IMR-90 (cell line): Measurements from ENCODE around the gene TAS2R30. TPM values are rescaled to one million over a fixed set of nuclear protein-coding genes. Genes with fewer than 3 reads are reported as not detected.

Experiments
- ATAC-seq: fragments of 200-7000 bp; cut with Tn5 transposase; 2 replicates; pipeline ENCODE4 v1.9.1; 2020; ENCODE audit warnings: low read depth, mild to moderate bottlenecking, moderate library complexity
- BruUV-seq: library from RNA; stranded (reverse); fragments of 400-500 nt; replicated peaks from 2 replicates; lab custom pipeline; 2021; lab: Mats Ljungman, UMichigan
- CTCF ChIA-PET: fragments of 300-600 bp; formaldehyde crosslinking; extraction: SDS; loops from one replicate; lab custom pipeline; 2021; ENCODE audit warnings: antibody characterized with exemption; lab: Yijun Ruan, JAX
- POLR2A ChIA-PET: fragments of 300-600 bp; sonication (Branson Sonifier 250); formaldehyde crosslinking; loops from one replicate; lab custom pipeline; 2022; ENCODE audit warnings: antibody characterized with exemption; ENCODE audit not compliant: unreplicated experiment; lab: Charles Lee
- DNase-seq: peaks from one replicate; pipeline ENCODE4 v3.0.0; 2013
- H2AFZ ChIP-seq: replicated peaks from 2 replicates; pipeline ENCODE3; 2013; ENCODE audit warnings: low read length, mild to moderate bottlenecking; ENCODE audit not compliant: poor library complexity
- H2AK5ac ChIP-seq: 2 replicates; pipeline ENCODE4 v1.6.1; 2013; ENCODE audit warnings: low read depth, low read length, inconsistent platforms
- H2AK9ac ChIP-seq: replicated peaks from 2 replicates; pipeline ENCODE3; 2013; ENCODE audit warnings: mild to moderate bottlenecking, low read depth, low read length, moderate library complexity; ENCODE audit not compliant: poor library complexity
- H2BK120ac ChIP-seq: 2 replicates; pipeline ENCODE4 v1.6.1; 2013; ENCODE audit warnings: low read depth, low read length, inconsistent platforms
- H2BK15ac ChIP-seq: 3 replicates; pipeline ENCODE4 v1.6.1; 2013; ENCODE audit warnings: low read depth, low read length, inconsistent platforms
- H2BK20ac ChIP-seq: 2 replicates; pipeline ENCODE4 v1.6.1; 2013; ENCODE audit warnings: low read depth, mild to moderate bottlenecking, inconsistent platforms, low read length, moderate library complexity
- H2BK5ac ChIP-seq: 2 replicates; pipeline ENCODE4 v1.6.1; 2013; ENCODE audit warnings: mild to moderate bottlenecking, low read depth, low read length, inconsistent platforms; ENCODE audit not compliant: poor library complexity, severe bottlenecking
- H3K14ac ChIP-seq: replicated peaks from 2 replicates; pipeline ENCODE4 v1.6.1; 2013; ENCODE audit warnings: low read depth, low read length, inconsistent platforms
- H3K18ac ChIP-seq: 2 replicates; pipeline ENCODE4 v1.6.1; 2013; ENCODE audit warnings: low read depth, low read length, control low read depth
- H3K23ac ChIP-seq: 2 replicates; pipeline ENCODE4 v1.6.1; 2013; ENCODE audit warnings: low read depth, low read length, inconsistent platforms
- H3K27ac ChIP-seq: 2 replicates; pipeline ENCODE4 v1.5.1; 2013; ENCODE audit warnings: mild to moderate bottlenecking, control low read depth, low read length; ENCODE audit not compliant: insufficient read depth
- H3K27me3 ChIP-seq: 2 replicates; pipeline ENCODE4 v1.6.1; 2013; ENCODE audit warnings: low read length; ENCODE audit not compliant: control insufficient read depth, insufficient read depth
- H3K36me3 ChIP-seq: 2 replicates; pipeline ENCODE4 v1.6.1; 2013; ENCODE audit warnings: low read length, mixed read lengths; ENCODE audit not compliant: control insufficient read depth, insufficient read depth
- H3K4ac ChIP-seq: 2 replicates; pipeline ENCODE4 v1.6.1; 2013; ENCODE audit warnings: low read depth, low read length, inconsistent platforms
- H3K4me1 ChIP-seq: 2 replicates; pipeline ENCODE4 v1.6.1; 2013; ENCODE audit warnings: low read length, mixed read lengths; ENCODE audit not compliant: control insufficient read depth, insufficient read depth
- H3K4me2 ChIP-seq: 2 replicates; pipeline ENCODE4 v1.6.1; 2013; ENCODE audit warnings: low read depth, mild to moderate bottlenecking, control low read depth, low read length, moderate library complexity
- H3K4me3 ChIP-seq: 2 replicates; pipeline ENCODE4 v1.5.1; 2013; ENCODE audit warnings: low read depth, mild to moderate bottlenecking, control low read depth, low read length, moderate library complexity; ENCODE audit not compliant: insufficient read depth
- H3K56ac ChIP-seq: 2 replicates; pipeline ENCODE4 v1.6.1; 2013; ENCODE audit warnings: low read length, inconsistent platforms; ENCODE audit not compliant: insufficient read depth; ENCODE audit errors: extremely low read depth
- H3K79me1 ChIP-seq, 2 experiments: 2 replicates each; pipeline ENCODE4 v1.6.1; 2013; ENCODE audit warnings: low read length in 2 of 2, inconsistent platforms in 1 of 2, low read depth in 1 of 2
- H3K9ac ChIP-seq: 2 replicates; pipeline ENCODE4 v1.6.1; 2013; ENCODE audit warnings: low read depth, low read length, control low read depth
- H3K9me1 ChIP-seq: 2 replicates; pipeline ENCODE4 v1.6.1; 2013; ENCODE audit warnings: low read length, inconsistent platforms; ENCODE audit not compliant: insufficient read depth
- H3K9me3 ChIP-seq: 2 replicates; pipeline ENCODE4 v1.6.1; 2013; ENCODE audit warnings: low read length; ENCODE audit not compliant: control insufficient read depth, insufficient read depth
- H4K20me1 ChIP-seq: 2 replicates; pipeline ENCODE4 v1.6.1; 2013; ENCODE audit warnings: low read length, inconsistent platforms; ENCODE audit not compliant: insufficient read depth
- H4K5ac ChIP-seq: 2 replicates; pipeline ENCODE4 v1.6.1; 2013; ENCODE audit warnings: mild to moderate bottlenecking, low read depth, low read length, control low read depth
- H4K8ac ChIP-seq, 2 experiments: 2 replicates each; pipeline ENCODE4 v1.6.1; 2013; ENCODE audit warnings: low read depth in 2 of 2, low read length in 2 of 2, control low read depth in 1 of 2, inconsistent platforms in 1 of 2
- H4K91ac ChIP-seq: 2 replicates; pipeline ENCODE4 v1.6.1; 2013; ENCODE audit warnings: low read depth, low read length, inconsistent platforms; ENCODE audit not compliant: insufficient read depth
- BHLHE40 ChIP-seq: fragments of 150-350 bp; IDR thresholded peaks from 2 replicates; pipeline ENCODE4 v1.6.1; 2016; ENCODE audit warnings: mild to moderate bottlenecking, low read depth, low read length
- CEBPB ChIP-seq: IDR thresholded peaks from 2 replicates; pipeline ENCODE4 v1.6.1; 2012; ENCODE audit warnings: low read depth, low read length, improper control_type of control experiment
- CHD1 ChIP-seq: IDR thresholded peaks from 2 replicates; pipeline ENCODE4 v1.6.1; 2012; ENCODE audit warnings: low read depth, low read length, improper control_type of control experiment
- CTCF ChIP-seq: conservative IDR thresholded peaks from 2 replicates; pipeline ENCODE4 v1.5.1; 2012; ENCODE audit warnings: mild to moderate bottlenecking, low read depth, low read length, improper control_type of control experiment
- ELK1 ChIP-seq: fragments of 150-350 bp; IDR thresholded peaks from 2 replicates; pipeline ENCODE4 v1.6.1; 2016; ENCODE audit warnings: low read depth, mild to moderate bottlenecking, low read length, moderate library complexity, borderline replicate concordance
- MAFK ChIP-seq: IDR thresholded peaks from 2 replicates; pipeline ENCODE4 v1.6.1; 2012; ENCODE audit warnings: low read depth, low read length, improper control_type of control experiment
- MAZ ChIP-seq: IDR thresholded peaks from 2 replicates; pipeline ENCODE4 v1.6.1; 2012; ENCODE audit warnings: low read depth, mild to moderate bottlenecking, low read length, improper control_type of control experiment, moderate library complexity, borderline replicate concordance
- MXI1 ChIP-seq: IDR thresholded peaks from 2 replicates; pipeline ENCODE4 v1.6.1; 2012; ENCODE audit warnings: low read depth, mild to moderate bottlenecking, low read length, moderate library complexity, borderline replicate concordance
- NFE2L2 ChIP-seq: fragments of 150-350 bp; IDR thresholded peaks from 2 replicates; pipeline ENCODE4 v1.6.1; 2016; ENCODE audit warnings: low read depth, mild to moderate bottlenecking, low read length
- POLR2A ChIP-seq: IDR thresholded peaks from 2 replicates; pipeline ENCODE4 v1.6.1; 2012; ENCODE audit warnings: mild to moderate bottlenecking, low read depth, low read length
- RAD21 ChIP-seq: IDR thresholded peaks from 2 replicates; pipeline ENCODE4 v1.6.1; 2012; ENCODE audit warnings: low read length, improper control_type of control experiment
- RCOR1 ChIP-seq: IDR thresholded peaks from 2 replicates; pipeline ENCODE4 v1.6.1; 2012; ENCODE audit warnings: mild to moderate bottlenecking, low read length, improper control_type of control experiment; ENCODE audit not compliant: insufficient replicate concordance
- RFX5 ChIP-seq: IDR thresholded peaks from 2 replicates; pipeline ENCODE4 v1.8.0; 2012; ENCODE audit warnings: low read depth, mild to moderate bottlenecking, low read length, moderate library complexity
- SMC3 ChIP-seq: fragments of 150-350 bp; IDR thresholded peaks from 2 replicates; pipeline ENCODE4 v1.6.1; 2016; ENCODE audit warnings: low read depth, mild to moderate bottlenecking, antibody characterized with exemption, low read length, moderate library complexity
- USF2 ChIP-seq: fragments of 150-350 bp; IDR thresholded peaks from 2 replicates; pipeline ENCODE4 v1.6.1; 2017; ENCODE audit warnings: mild to moderate bottlenecking, antibody characterized with exemption, low read length, low read depth
- WGBS, 2 experiments: methylation state at CpG; one replicate each; pipeline versions ENCODE4 v1.1.5 to v1.1.7; 2013; ENCODE audit warnings: missing lambda C conversion rate in 2 of 2; ENCODE audit not compliant: insufficient read length in 1 of 2; ENCODE audit errors: extremely low coverage in 2 of 2; 5-methylcytosine and 5-hydroxymethylcytosine counted together
- dilution Hi-C: fragments of 300-500 bp; cut with HindIII; formaldehyde crosslinking; loops from one replicate; pipeline ENCODE4 v1.14.3; 2018; ENCODE audit warnings: low sequenced_read_pairs; ENCODE audit not compliant: unreplicated experiment
- in situ Hi-C: fragments of 300-500 bp; cut with MboI; formaldehyde crosslinking; loops from 3 replicates; pipeline ENCODE4 v1.14.3; 2019; ENCODE audit warnings: low sequenced_read_pairs, inconsistent platforms, mixed read lengths
- intact Hi-C: fragments of 100-400 bp; cut with micrococcal nuclease; formaldehyde crosslinking; loops from 2 replicates; pipeline ENCODE4 v1.10.0; 2022
- polyA plus RNA-seq, 3 experiments: library from polyadenylated mRNA; depleted of rRNA; stranded (reverse); fragments of >200 nt; gene quantifications; 2 replicates each; pipeline ENCODE4 v1.2.3, GENCODE V29; 2012; ENCODE audit warnings: low replicate concordance in 1 of 3
- total RNA-seq: library from RNA; depleted of rRNA; stranded (reverse); fragments of >200 nt; gene quantifications from 2 replicates; pipeline ENCODE4 v1.2.3, GENCODE V29; 2012

Gene TAS2R30
- total and polyA plus RNA-seq, 2 of the 4 experiments (the other 2 are of a cell fraction): 0.03 to 5.0 TPM

DNA sequence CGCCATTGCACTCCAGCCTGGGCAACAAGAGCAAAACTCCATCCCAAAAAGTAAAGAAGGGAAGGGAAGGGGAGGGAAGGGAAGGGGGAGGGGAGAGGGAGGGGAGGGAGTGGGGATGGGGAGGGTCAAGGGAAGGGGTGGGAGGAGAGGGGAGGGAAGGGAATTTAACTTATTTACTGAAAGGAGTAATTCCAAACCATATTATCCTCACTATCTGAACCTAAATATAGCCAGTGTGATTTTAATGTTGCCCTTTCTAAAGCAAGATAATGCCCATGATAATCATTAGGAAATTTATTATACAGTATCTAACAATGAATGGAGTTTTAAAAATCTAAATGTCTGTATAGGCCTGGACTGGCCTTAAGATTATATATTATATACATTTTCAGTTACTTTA is 43.8 kb upstream of the TAS2R30 start:
- dilution Hi-C loops (loop anchor here (25.0 kb wide), 1 partner anchor 391 kb away; no protein-coding TSS in a partner anchor), in situ Hi-C loops (no loop called here), intact Hi-C loops (loop anchor here (10.0 kb wide), 1 partner anchor 343 kb away; no protein-coding TSS in a partner anchor)
- POLR2A ChIA-PET: no interaction called here
- H3K14ac ChIP-seq: no peak overlapping the region
- H2BK20ac ChIP-seq: no peak overlapping the region
- no peak overlapping the region for H2BK15ac ChIP-seq
- no peak overlapping the region for H3K56ac ChIP-seq
- no peak overlapping the region for H2BK120ac ChIP-seq
- no peak overlapping the region for H2AK9ac ChIP-seq
- no peak overlapping the region for H3K9ac ChIP-seq
- H3K18ac ChIP-seq: no peak overlapping the region
- CTCF ChIA-PET: no interaction called here
- DNase-seq (no peak), ATAC-seq (no peak)
- H3K4me3 ChIP-seq: no peak overlapping the region
- H2AK5ac ChIP-seq: no peak overlapping the region
- H3K27ac ChIP-seq: no peak overlapping the region
- H3K4me1 ChIP-seq: no peaks in the 10 kb centered on the region
- H4K8ac ChIP-seq: no peak overlapping the region
- H3K4ac ChIP-seq: no peak overlapping the region
- H3K79me1 ChIP-seq: peaks cover 12 to 26% of the 10 kb centered on the region in 2 experiments
- BruUV-seq: no TSS peak
- no peak overlapping the region for H4K91ac ChIP-seq
- H3K9me1 ChIP-seq: no peaks in the 10 kb centered on the region
- H3K23ac ChIP-seq: no peak overlapping the region
- no peak overlapping the region for H3K4me2 ChIP-seq
- H2AFZ ChIP-seq: no peak overlapping the region
- no peak overlapping the region for H4K5ac ChIP-seq
- no peak overlapping the region for H2BK5ac ChIP-seq
- WGBS, 2 experiments: no CpG with 5 or more reads among the region's 1 CpG
- H3K27me3 ChIP-seq: no peaks in the 10 kb centered on the region
- TF ChIP-seq CTCF (no peak), MAFK (no peak), POLR2A (no peak), RCOR1 (no peak), SMC3 (no peak), BHLHE40 (no peak), USF2 (no peak), RFX5 (no peak), RAD21 (no peak), MXI1 (no peak), MAZ (no peak), NFE2L2 (no peak), CHD1 (no peak), ELK1 (no peak), CEBPB (no peak)
- H4K20me1 ChIP-seq: no peaks in the 10 kb centered on the region
- no peaks in the 10 kb centered on the region for H3K9me3 ChIP-seq
- H3K36me3 ChIP-seq: no peaks in the 10 kb centered on the region
